OCI-LY1 (cell line): ENCODE measurements around the gene EEF1E1.

Experiments
- CTCF ChIP-seq: fragments of 200-600 bp; sonication (generic), shearing (Covaris generic); IDR thresholded peaks from 2 replicates; pipeline ENCODE4 v1.5.1; 2017; ENCODE audit warnings: mild to moderate bottlenecking, antibody characterized with exemption, low read length, moderate library complexity, mixed read lengths
- EZH2 ChIP-seq: fragments of 200-600 bp; sonication (generic), shearing (Covaris generic); IDR thresholded peaks from 2 replicates; pipeline ENCODE4 v1.8.0; 2017; ENCODE audit warnings: borderline replicate concordance, mixed run types, mild to moderate bottlenecking, antibody characterized with exemption, low read length, moderate library complexity, mixed read lengths

- TF ChIP-seq CTCF (no peak), EZH2 (no peak)
Measured at GRCh38 chr6:8082954-8083858, 19.1 kb downstream of the EEF1E1 start.
